ENCODE results near the gene GALNT10. TPM values are rescaled to one million over a fixed set of nuclear protein-coding genes. Genes with fewer than 3 reads are reported as not detected.

Gene GALNT10
- total RNA-seq, 2 donors from 2014 or later, result 21.7 to 27.1 TPM

- WGBS, result 92% methylated on average over 3 of the region's 3 CpGs
- Histone ChIP-seq H3K27ac (no peak overlapping the region), H3K4me3 (no peak overlapping the region), H3K9me3 (no peaks in the 10 kb centered on the region), H3K4me1 (replicated peaks) (no peaks in the 10 kb centered on the region), H3K36me3 (no peaks in the 10 kb centered on the region), H3K27me3 (replicated peaks; ENCODE audit: insufficient read depth) (no peaks in the 10 kb centered on the region)
- DNase-seq (ENCODE audit: low spot score), result no peak
- intact Hi-C loops (cut with DNase I), result no loop called here
- no peak for TF ChIP-seq POLR2AphosphoS5 (IDR thresholded peaks at IDR 0.05)
- no peak for TF ChIP-seq CTCF (IDR thresholded peaks at IDR 0.05)
- TF ChIP-seq POLR2A (IDR thresholded peaks at IDR 0.05), result no peak
Observed at GRCh38 chr5:154329062-154329461, 138.5 kb downstream of the GALNT10 start.

GRCh38 chr5:154329519-154330040 lies 139.0 kb downstream of the GALNT10 start:
- H3K4me3 ChIP-seq, result no peak overlapping the region
- TF ChIP-seq CTCF (IDR thresholded peaks at IDR 0.05) (no peak), POLR2A (IDR thresholded peaks at IDR 0.05) (no peak), POLR2AphosphoS5 (IDR thresholded peaks at IDR 0.05) (no peak)
- 93% methylated on average over 14 of the region's 14 CpGs for WGBS
- no peaks in the 10 kb centered on the region for H3K4me1 ChIP-seq (replicated peaks)
- no peaks in the 10 kb centered on the region for H3K27me3 ChIP-seq (replicated peaks; ENCODE audit: insufficient read depth)
- intact Hi-C loops (cut with DNase I), result no loop called here
- no peaks in the 10 kb centered on the region for H3K9me3 ChIP-seq
- no peak overlapping the region for H3K27ac ChIP-seq
- no peak for DNase-seq (ENCODE audit: low spot score)
- H3K36me3 ChIP-seq, result no peaks in the 10 kb centered on the region

- DNase-seq (ENCODE audit: low spot score), result no peak
- Histone ChIP-seq H3K4me3 (no peak overlapping the region), H3K36me3 (no peaks in the 10 kb centered on the region), H3K4me1 (replicated peaks) (no peaks in the 10 kb centered on the region), H3K9me3 (no peaks in the 10 kb centered on the region), H3K27ac (no peak overlapping the region), H3K27me3 (replicated peaks; ENCODE audit: insufficient read depth) (no peaks in the 10 kb centered on the region)
- no peak for TF ChIP-seq POLR2A (IDR thresholded peaks at IDR 0.05)
- peak; percentile 19 for TF ChIP-seq POLR2AphosphoS5 (IDR thresholded peaks at IDR 0.05)
- intact Hi-C loops (cut with DNase I), result no loop called here
- WGBS, result 88% methylated on average over 3 of the region's 3 CpGs
Observed at GRCh38 chr5:154330097-154330667, 139.6 kb downstream of the GALNT10 start.

- WGBS, result 95% methylated on average over 2 of the region's 2 CpGs
- Histone ChIP-seq H3K27me3 (replicated peaks; ENCODE audit: insufficient read depth) (no peaks in the 10 kb centered on the region), H3K9me3 (no peaks in the 10 kb centered on the region), H3K4me1 (replicated peaks) (no peaks in the 10 kb centered on the region), H3K36me3 (no peaks in the 10 kb centered on the region), H3K27ac (no peak overlapping the region), H3K4me3 (no peak overlapping the region)
- TF ChIP-seq CTCF (IDR thresholded peaks at IDR 0.05) (no peak), POLR2A (IDR thresholded peaks at IDR 0.05) (no peak), POLR2AphosphoS5 (IDR thresholded peaks at IDR 0.05) (no peak)
- no peak for DNase-seq (ENCODE audit: low spot score)
- intact Hi-C loops (cut with DNase I), result no loop called here
Observed at GRCh38 chr5:154331232-154331631, 140.7 kb downstream of the GALNT10 start.

GRCh38 chr5:154331924-154332323 lies 141.4 kb downstream of the GALNT10 start:
- intact Hi-C loops (cut with DNase I), result no loop called here
- DNase-seq (ENCODE audit: low spot score), result no peak
- Histone ChIP-seq H3K36me3 (no peaks in the 10 kb centered on the region), H3K27ac (no peak overlapping the region), H3K9me3 (no peaks in the 10 kb centered on the region), H3K4me1 (replicated peaks) (no peaks in the 10 kb centered on the region), H3K27me3 (replicated peaks; ENCODE audit: insufficient read depth) (no peaks in the 10 kb centered on the region), H3K4me3 (no peak overlapping the region)
- no peak for TF ChIP-seq POLR2AphosphoS5 (IDR thresholded peaks at IDR 0.05)
- TF ChIP-seq POLR2A (IDR thresholded peaks at IDR 0.05), result no peak
- no peak for TF ChIP-seq CTCF (IDR thresholded peaks at IDR 0.05)
- WGBS, result 65% methylated on average over 3 of the region's 3 CpGs
